Measurements from ENCODE around the gene CUL2. TPM values are rescaled to one million over a fixed set of nuclear protein-coding genes. Genes with fewer than 3 reads are reported as not detected.

The CUL2 gene
- polyA plus RNA-seq, 1 donor from 2014 or later: 21.8 TPM

DNA sequence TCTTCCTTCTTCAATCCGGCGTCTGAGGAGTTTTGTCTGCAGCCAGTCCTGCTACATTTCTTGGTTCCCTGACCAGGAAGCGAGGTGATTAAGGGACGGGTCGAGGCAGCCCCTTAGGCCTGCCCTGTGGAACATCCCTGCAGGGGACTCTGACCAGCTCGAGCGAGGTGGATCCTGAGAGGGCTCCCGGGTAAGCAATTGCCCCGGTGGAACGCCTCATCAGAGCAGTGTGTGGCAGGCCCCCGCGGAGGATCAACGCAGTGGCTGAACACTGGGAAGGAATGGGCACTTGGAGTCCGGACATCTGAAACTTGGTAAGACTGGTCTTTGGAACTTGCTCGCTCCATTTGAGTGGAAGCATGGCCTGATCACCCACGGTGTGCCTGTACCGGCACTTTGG lies 121.0 kb downstream of the CUL2 start:
- H3K36me3 Mint-ChIP-seq: no peaks in the 10 kb centered on the region
- H3K27ac Mint-ChIP-seq: no peak overlapping the region
- H3K4me1 Mint-ChIP-seq: peaks cover 0 to 2% (median 0%) of the 10 kb centered on the region in 3 donors

GRCh38 chr10:34967335-34967880 lies 122.7 kb downstream of the CUL2 start:
- H3K4me1 Mint-ChIP-seq: no peaks in the 10 kb centered on the region
- H3K36me3 Mint-ChIP-seq: no peaks in the 10 kb centered on the region
- H3K27me3 Mint-ChIP-seq: no peaks in the 10 kb centered on the region
- no peaks in the 10 kb centered on the region for H3K9me3 Mint-ChIP-seq
- H3K4me3 Mint-ChIP-seq: no peak overlapping the region
- no peak overlapping the region for H3K27ac Mint-ChIP-seq

More for the DNA sequence above, 121.0 kb downstream of the CUL2 start:
- Mint-ChIP-seq H3K4me3 (no peak overlapping the region), H3K27me3 (no peaks in the 10 kb centered on the region), H3K9me3 (no peaks in the 10 kb centered on the region)

DNA sequence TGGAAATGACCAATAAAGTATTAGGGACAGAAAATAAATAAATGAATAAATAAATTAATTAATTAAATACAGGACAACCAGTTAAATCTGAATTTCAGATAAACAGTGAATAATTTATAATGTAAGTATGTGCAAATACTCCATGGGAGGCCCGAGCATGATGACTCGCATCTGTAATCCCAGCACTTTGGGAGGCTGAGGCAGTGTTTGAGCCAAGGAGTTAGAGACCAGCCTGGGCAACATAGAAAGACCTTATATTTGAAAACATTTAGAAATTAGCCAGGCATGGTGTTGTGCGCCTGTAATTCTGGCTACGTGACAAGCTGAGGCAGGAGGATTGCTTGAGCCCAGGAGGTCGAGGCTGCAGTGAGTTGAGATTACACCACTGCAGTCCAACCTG lies 123.7 kb downstream of the CUL2 start:
- H3K4me1 Mint-ChIP-seq: no peaks in the 10 kb centered on the region
- no peaks in the 10 kb centered on the region for H3K36me3 Mint-ChIP-seq
- H3K9me3 Mint-ChIP-seq: no peaks in the 10 kb centered on the region
- no peaks in the 10 kb centered on the region for H3K27me3 Mint-ChIP-seq
- H3K27ac Mint-ChIP-seq: no peak overlapping the region
- H3K4me3 Mint-ChIP-seq: no peak overlapping the region

DNA sequence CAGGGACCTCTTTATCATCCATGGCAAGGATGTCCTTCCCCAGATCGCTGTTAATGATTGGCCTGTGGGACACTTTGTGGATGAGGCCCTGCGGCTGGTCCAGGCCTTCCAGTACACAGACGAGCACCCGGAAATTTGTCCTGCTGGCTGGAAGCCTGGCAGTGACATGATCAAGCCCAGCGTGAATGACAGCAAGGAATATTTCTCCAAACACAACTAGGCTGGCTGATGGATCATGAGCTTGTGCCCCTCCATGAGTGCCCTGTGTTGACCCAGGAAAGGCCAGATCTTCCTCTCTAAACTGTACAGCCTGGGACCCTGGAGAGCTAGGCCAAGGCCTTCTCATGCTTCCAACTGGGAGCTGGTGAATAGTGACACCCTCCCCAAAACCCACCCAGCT lies 124.1 kb downstream of the CUL2 start:
- Mint-ChIP-seq H3K27ac (no peak overlapping the region), H3K4me1 (no peaks in the 10 kb centered on the region), H3K36me3 (no peaks in the 10 kb centered on the region), H3K9me3 (no peaks in the 10 kb centered on the region), H3K4me3 (no peak overlapping the region), H3K27me3 (no peaks in the 10 kb centered on the region)

GRCh38 chr10:34964166-34964800 lies 125.9 kb downstream of the CUL2 start:
- no peaks in the 10 kb centered on the region for H3K9me3 Mint-ChIP-seq
- no peaks in the 10 kb centered on the region for H3K4me1 Mint-ChIP-seq
- no peaks in the 10 kb centered on the region for H3K27me3 Mint-ChIP-seq
- no peaks in the 10 kb centered on the region for H3K36me3 Mint-ChIP-seq
- H3K4me3 Mint-ChIP-seq: no peak overlapping the region
- H3K27ac Mint-ChIP-seq: no peak overlapping the region

DNA sequence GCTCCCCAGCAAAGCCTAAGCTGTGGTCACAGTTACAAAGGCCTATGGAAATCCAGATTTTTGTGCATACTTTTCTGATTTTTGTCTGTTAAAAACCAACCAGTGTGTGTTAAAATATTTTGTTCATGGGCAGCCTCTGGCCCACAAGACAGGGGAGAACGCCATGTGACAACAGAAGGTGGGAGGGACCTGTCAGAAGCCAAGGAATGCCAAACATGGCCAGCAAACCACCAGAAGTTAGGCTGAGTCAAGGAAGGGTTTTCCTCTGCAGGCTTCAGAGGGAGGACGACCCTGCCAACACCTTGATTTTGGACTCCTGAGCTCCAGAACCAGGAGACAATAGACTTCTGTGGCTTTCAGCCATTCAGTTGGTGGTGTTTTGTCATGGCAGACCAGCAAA lies 127.3 kb downstream of the CUL2 start:
- no peaks in the 10 kb centered on the region for H3K9me3 Mint-ChIP-seq
- no peaks in the 10 kb centered on the region for H3K36me3 Mint-ChIP-seq
- H3K4me3 Mint-ChIP-seq: no peak overlapping the region
- H3K27ac Mint-ChIP-seq: no peak overlapping the region
- H3K27me3 Mint-ChIP-seq: no peaks in the 10 kb centered on the region
- H3K4me1 Mint-ChIP-seq: no peaks in the 10 kb centered on the region

DNA sequence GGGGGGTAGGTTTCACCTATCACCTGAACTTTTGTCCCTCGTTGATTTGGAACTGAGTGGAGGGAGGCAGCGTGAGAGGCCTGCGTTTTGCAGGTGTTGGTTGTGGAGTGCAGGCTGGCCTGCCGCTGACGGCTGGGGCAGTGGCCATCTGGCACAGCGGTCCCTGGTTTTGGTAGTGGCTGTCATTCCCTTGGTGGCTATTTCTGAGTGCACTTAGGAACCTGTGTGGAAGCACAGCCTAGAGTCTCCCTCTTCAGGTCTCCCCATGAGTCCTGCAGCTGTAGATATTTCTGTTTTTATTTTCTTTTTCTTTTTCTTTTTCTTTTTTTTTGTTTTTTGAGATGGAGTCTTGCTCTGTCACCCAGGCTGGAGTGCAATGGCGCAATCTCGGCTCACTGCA lies 129.2 kb downstream of the CUL2 start:
- no peaks in the 10 kb centered on the region for H3K36me3 Mint-ChIP-seq
- no peaks in the 10 kb centered on the region for H3K4me1 Mint-ChIP-seq
- no peak overlapping the region for H3K4me3 Mint-ChIP-seq
- H3K27me3 Mint-ChIP-seq: no peaks in the 10 kb centered on the region
- H3K27ac Mint-ChIP-seq: no peak overlapping the region
- H3K9me3 Mint-ChIP-seq: no peaks in the 10 kb centered on the region

GRCh38 chr10:34959786-34960185 lies 130.4 kb downstream of the CUL2 start:
- no peaks in the 10 kb centered on the region for H3K36me3 Mint-ChIP-seq
- peaks cover 2% of the 10 kb centered on the region for H3K27me3 Mint-ChIP-seq
- H3K4me1 Mint-ChIP-seq: no peaks in the 10 kb centered on the region
- no peak overlapping the region for H3K4me3 Mint-ChIP-seq
- H3K9me3 Mint-ChIP-seq: no peaks in the 10 kb centered on the region
- no peak overlapping the region for H3K27ac Mint-ChIP-seq

DNA sequence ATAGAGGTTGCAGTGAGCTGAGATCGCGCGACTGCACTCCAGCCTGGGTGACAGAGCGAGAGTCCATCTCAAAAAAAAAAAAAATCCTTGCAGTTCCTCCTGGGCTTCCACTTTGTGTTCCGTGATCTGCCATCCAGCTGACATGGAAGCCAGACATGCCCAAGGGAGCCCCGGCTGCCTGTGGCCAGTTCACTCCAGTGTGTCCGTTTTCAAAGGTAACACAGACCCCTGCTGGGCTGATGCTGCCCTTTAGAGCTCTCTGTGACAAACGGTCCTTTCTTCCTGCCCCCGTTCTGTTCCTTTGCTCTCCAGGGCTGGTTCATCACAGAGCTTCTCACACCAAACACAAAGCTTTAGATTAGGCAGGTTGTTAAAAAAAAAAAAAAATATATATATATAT lies 130.8 kb downstream of the CUL2 start:
- Mint-ChIP-seq H3K9me3 (no peaks in the 10 kb centered on the region), H3K27me3 (peaks cover 2% of the 10 kb centered on the region), H3K36me3 (no peaks in the 10 kb centered on the region), H3K4me1 (no peaks in the 10 kb centered on the region), H3K27ac (no peak overlapping the region), H3K4me3 (no peak overlapping the region)

Other genes starting within 250 kb of the CUL2 start
- 18.5 TPM for gene CREM, start 36.5 kb upstream of the CUL2 start, polyA plus RNA-seq
- gene CCNY, start 246.2 kb upstream of the CUL2 start, polyA plus RNA-seq: 8.3 TPM

All from IgD-negative memory B cell (primary cell).